HG03097 (cell line): ENCODE data around the gene CX3CL1.
"Not testable (repeated sequence)": the region's sequence is repeated elsewhere in the genome, so short reads cannot be mapped to it uniquely, and the experiment has no call there.

Source experiments
- ATAC-seq: cut with Tn5 transposase; IDR thresholded peaks from one replicate; pipeline ENCODE4 v1.9.1; 2021; ENCODE audit not compliant: unreplicated experiment, low FRiP score

CX3CL1 gene

GRCh38 chr16:57381791-57382534 lies 9.7 kb downstream of the CX3CL1 start:
- ATAC-seq = no peak

- ATAC-seq = no peak
Measured at GRCh38 chr16:57382535-57383275, 10.4 kb downstream of the CX3CL1 start.

- no peak for ATAC-seq
Measured at GRCh38 chr16:57383276-57384247, 11.3 kb downstream of the CX3CL1 start.

- no peak for ATAC-seq
Measured at GRCh38 chr16:57384248-57385070, 12.2 kb downstream of the CX3CL1 start.

GRCh38 chr16:57385083-57385482 lies 12.8 kb downstream of the CX3CL1 start:
- ATAC-seq = no peak

- ATAC-seq = no peak
Measured at GRCh38 chr16:57386381-57386951, 14.2 kb downstream of the CX3CL1 start.

- ATAC-seq = no peak
Measured at GRCh38 chr16:57387598-57388354, 15.5 kb downstream of the CX3CL1 start.

- no peak for ATAC-seq
Measured at GRCh38 chr16:57388359-57389086, 16.2 kb downstream of the CX3CL1 start.

- ATAC-seq = no peak
Measured at GRCh38 chr16:57389087-57389468, 16.8 kb downstream of the CX3CL1 start.

- no peak for ATAC-seq
Measured at GRCh38 chr16:57390636-57391295, 18.5 kb downstream of the CX3CL1 start.

GRCh38 chr16:57391300-57391699 lies 19.0 kb downstream of the CX3CL1 start:
- ATAC-seq = no peak

- ATAC-seq = no peak
Measured at GRCh38 chr16:57391708-57392107, 19.4 kb downstream of the CX3CL1 start.

- no peak for ATAC-seq
Measured at GRCh38 chr16:57392694-57393093, 20.4 kb downstream of the CX3CL1 start.

- ATAC-seq = no peak
Measured at GRCh38 chr16:57394444-57394843, 22.2 kb downstream of the CX3CL1 start.

- no peak for ATAC-seq
Measured at GRCh38 chr16:57395026-57395425, 22.7 kb downstream of the CX3CL1 start.

- no peak for ATAC-seq
Measured at GRCh38 chr16:57396786-57397185, 24.5 kb downstream of the CX3CL1 start.

- not testable (repeated sequence) for ATAC-seq
Measured at GRCh38 chr16:57397493-57397892, 25.2 kb downstream of the CX3CL1 start.
